ENCODE measurements around the gene PCDHA1. TPM values are rescaled to one million over a fixed set of nuclear protein-coding genes. Genes with fewer than 3 reads are reported as not detected.

PCDHA1 gene
- total RNA-seq, 2 donors from 2014 or later = not detected

DNA sequence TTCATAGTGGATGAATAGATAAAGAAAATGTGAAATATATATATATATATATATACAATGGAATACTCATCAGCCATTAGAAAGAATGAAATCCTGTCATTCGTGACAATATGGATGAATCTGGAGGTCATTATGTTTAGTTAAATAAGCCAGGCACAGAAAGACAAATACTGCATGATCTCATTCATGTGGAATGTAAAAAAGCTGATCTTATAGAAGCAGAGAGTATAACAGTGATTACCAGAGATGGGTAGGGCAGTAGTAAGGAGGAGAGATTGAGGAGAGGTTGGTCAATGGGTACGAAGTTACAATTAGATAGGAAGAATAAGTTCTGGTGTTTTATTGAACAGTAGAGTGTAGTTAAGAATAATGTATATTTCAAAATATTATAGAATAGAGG is 160.6 kb downstream of the PCDHA1 start:
- DNase-seq (no peak), ATAC-seq (no peak)
- H3K27me3 Mint-ChIP-seq = no peaks in the 10 kb centered on the region
- H3K9me3 ChIP-seq (ENCODE audit: control insufficient read depth, low read length, poor library complexity, severe bottlenecking) = peaks cover 4% of the 10 kb centered on the region
- no peaks in the 10 kb centered on the region for H3K4me1 Mint-ChIP-seq
- H3K27ac Mint-ChIP-seq = no peak overlapping the region
- H3K4me3 Mint-ChIP-seq = no peak overlapping the region
- H3K36me3 Mint-ChIP-seq (ENCODE audit: low read depth) = no peaks in the 10 kb centered on the region

DNA sequence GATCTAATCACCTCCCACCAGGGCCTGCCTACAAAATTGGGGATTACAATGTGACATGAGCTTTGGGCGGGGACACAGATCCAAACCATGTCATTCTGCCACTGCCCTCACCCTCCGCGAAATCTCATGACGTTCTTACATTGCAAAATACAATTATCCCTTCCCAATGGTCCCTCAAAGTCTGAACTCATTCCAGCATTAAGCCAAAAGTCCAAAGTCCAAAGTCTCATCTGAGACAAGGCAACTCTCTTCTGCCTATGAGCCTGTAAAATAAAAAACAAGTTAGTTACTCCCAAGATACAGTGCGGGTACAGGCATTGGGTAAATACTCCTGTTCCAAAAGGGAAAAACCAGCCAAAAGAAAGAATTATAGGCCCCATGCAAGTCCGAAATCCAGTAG is 165.7 kb downstream of the PCDHA1 start:
- Mint-ChIP-seq H3K4me1 (no peaks in the 10 kb centered on the region), H3K27ac (no peak overlapping the region), H3K27me3 (peaks cover 5% of the 10 kb centered on the region), H3K4me3 (no peak overlapping the region), H3K36me3 (ENCODE audit: low read depth) (no peaks in the 10 kb centered on the region)
- H3K9me3 ChIP-seq (ENCODE audit: control insufficient read depth, low read length, poor library complexity, severe bottlenecking) = no peaks in the 10 kb centered on the region
- DNase-seq (no peak), ATAC-seq (no peak)

DNA sequence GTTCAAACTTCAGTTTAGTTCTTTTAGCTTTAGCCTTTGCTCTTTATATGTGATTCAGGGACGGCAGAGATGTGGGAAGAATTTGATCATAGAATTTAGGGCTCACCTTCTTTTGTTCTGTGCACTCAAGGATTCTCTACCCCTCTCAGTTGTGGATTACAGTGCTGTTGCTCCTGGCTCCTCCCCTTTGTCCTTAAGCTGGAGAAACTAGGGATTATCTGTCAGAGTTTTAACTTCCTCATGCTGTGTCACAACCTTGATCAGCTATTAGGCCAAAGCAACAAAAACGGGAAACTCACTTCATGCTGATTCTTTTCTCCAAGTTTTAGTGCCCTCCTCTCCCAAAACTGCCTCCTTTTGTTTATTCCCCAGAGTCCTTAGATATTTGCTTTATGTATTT is 167.3 kb downstream of the PCDHA1 start:
- DNase-seq (no peak), ATAC-seq (no peak)
- no peak overlapping the region for H3K4me3 Mint-ChIP-seq
- no peaks in the 10 kb centered on the region for H3K36me3 Mint-ChIP-seq (ENCODE audit: low read depth)
- peaks cover 5% of the 10 kb centered on the region for H3K27me3 Mint-ChIP-seq
- H3K27ac Mint-ChIP-seq = no peak overlapping the region
- no peaks in the 10 kb centered on the region for H3K9me3 ChIP-seq (ENCODE audit: control insufficient read depth, low read length, poor library complexity, severe bottlenecking)
- H3K4me1 Mint-ChIP-seq = no peaks in the 10 kb centered on the region

DNA sequence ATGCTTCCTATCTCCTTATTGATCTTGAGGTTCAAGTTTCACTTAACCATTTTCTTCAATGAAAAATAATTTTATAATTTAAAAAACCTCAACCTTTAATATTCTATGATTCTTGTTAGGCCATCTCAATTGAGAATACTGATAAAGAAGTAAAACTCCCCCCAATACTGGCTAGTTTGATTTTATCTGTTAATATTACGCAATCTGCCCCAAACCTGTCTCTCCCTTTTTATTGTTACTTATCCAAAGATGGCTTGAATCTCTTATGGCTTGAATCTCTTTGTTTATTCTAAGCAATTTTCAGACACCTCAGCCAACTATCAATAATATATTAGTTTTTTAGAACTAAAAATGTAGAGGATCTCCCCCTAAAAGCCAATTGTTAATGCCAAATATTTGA is 176.2 kb downstream of the PCDHA1 start:
- Mint-ChIP-seq H3K36me3 (ENCODE audit: low read depth) (peaks cover 2% of the 10 kb centered on the region), H3K27me3 (peaks cover 39% of the 10 kb centered on the region), H3K4me1 (peaks cover 2% of the 10 kb centered on the region), H3K4me3 (no peak overlapping the region), H3K27ac (no peak overlapping the region)
- ATAC-seq (no peak), DNase-seq (no peak)
- no peaks in the 10 kb centered on the region for H3K9me3 ChIP-seq (ENCODE audit: control insufficient read depth, low read length, poor library complexity, severe bottlenecking)

DNA sequence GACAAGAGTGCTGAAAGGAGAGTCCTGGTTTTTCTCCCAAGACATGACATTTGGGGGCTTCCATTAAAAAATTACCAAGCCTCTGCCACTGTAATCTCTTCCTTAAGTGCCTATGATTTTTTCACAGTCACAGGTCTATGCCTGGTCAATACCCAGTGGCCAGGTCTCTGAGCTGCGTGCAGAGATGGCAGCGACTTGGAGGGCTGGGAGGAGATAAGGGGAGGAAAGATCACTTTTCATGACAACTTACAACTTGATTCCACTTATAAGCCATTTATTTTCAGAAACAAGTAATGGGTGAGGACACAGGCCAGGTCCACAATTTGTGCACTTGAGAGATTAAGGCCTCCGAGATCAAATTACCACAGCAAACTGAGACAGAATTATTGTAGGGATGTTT is 178.4 kb downstream of the PCDHA1 start:
- no peak overlapping the region for H3K27ac Mint-ChIP-seq
- DNase-seq = no peak
- H3K27me3 Mint-ChIP-seq = peaks cover 57% of the 10 kb centered on the region
- no peaks in the 10 kb centered on the region for H3K9me3 ChIP-seq (ENCODE audit: control insufficient read depth, low read length, poor library complexity, severe bottlenecking)
- H3K4me3 Mint-ChIP-seq = no peak overlapping the region
- no peak for ATAC-seq
- H3K36me3 Mint-ChIP-seq (ENCODE audit: low read depth) = peaks cover 2% of the 10 kb centered on the region
- peaks cover 2% of the 10 kb centered on the region for H3K4me1 Mint-ChIP-seq

DNA sequence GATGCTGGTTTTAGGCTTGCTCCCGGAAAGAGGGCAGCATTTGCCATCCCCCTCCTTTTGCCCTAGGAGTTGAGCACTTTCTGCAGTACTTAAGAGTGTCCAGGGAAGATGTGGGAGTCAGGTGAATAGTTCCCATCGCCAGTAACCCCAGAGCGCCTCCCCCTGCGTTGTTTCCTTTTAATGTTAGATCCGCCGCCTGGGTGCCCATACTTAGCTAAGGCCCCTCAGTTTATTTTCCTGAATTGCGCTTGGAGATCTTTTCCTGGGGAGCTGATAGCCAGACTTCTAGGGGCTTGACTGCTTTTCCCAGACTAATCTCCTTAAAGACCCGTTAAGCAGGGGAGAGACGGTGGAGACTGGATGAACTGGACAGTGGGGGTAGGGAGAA is 180.0 kb downstream of the PCDHA1 start:
- peaks cover 5% of the 10 kb centered on the region for H3K4me1 Mint-ChIP-seq
- H3K27me3 Mint-ChIP-seq = peaks cover 64% of the 10 kb centered on the region
- peaks cover 2% of the 10 kb centered on the region for H3K36me3 Mint-ChIP-seq (ENCODE audit: low read depth)
- no peak for DNase-seq
- no peaks in the 10 kb centered on the region for H3K9me3 ChIP-seq (ENCODE audit: control insufficient read depth, low read length, poor library complexity, severe bottlenecking)
- peak overlapping the region; percentile 64 for H3K4me3 Mint-ChIP-seq
- no peak for ATAC-seq
- no peak overlapping the region for H3K27ac Mint-ChIP-seq

DNA sequence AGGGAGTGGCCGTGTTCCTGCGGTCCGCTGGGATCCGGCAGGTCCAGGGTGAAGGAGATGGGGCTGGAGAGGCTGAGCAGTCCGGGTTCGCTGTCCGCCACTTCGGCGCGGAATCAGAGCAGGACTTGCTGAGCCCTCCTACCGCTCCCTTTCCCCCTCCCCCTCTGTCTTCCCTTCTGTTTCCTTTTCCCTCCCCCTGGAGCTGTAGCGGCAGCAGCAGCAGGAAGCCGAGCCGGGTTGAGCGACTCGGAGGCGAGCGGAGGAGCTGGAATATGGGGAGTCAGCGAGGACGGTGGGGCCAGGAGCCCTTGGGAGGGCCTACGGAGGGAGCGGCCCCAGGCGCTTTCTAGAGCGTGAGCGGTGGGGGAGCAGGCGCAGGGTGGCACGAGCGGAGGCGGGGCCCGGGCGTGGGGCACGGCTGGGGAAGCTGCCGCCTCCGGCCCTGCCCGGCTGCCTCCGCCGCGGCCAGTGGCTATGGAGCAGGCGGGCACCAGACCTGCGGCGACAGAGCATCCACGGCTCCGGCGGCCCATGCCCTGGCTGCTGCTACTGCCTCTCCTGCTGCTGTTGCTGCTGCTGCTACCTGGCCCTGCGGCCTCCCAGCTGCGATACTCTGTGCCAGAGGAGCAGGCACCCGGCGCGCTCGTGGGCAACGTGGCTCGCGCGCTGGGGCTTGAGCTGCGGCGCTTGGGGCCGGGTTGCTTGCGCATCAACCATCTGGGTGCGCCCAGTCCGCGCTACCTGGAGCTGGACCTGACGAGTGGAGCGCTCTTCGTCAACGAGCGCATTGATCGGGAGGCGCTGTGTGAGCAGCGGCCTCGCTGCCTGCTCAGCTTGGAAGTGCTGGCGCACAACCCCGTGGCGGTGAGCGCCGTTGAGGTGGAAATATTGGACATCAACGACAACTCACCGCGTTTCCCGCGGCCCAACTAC is 180.6 kb downstream of the PCDHA1 start, which contains the start of gene PCDHAC2:
PCDHAC2 (plus strand) TSS at position 184 of the 933 bp plus-strand sequence; CDS start at position 475, 291 bp downstream.
- no peaks in the 10 kb centered on the region for H3K9me3 ChIP-seq (ENCODE audit: control insufficient read depth, low read length, poor library complexity, severe bottlenecking)
- Mint-ChIP-seq H3K27me3 (peaks cover 65% of the 10 kb centered on the region), H3K36me3 (ENCODE audit: low read depth) (peaks cover 2% of the 10 kb centered on the region), H3K4me1 (peaks cover 5% of the 10 kb centered on the region), H3K4me3 (peak within 1 kb of the TSS; percentile 64), H3K27ac (no peak within 1 kb of the TSS)
- ATAC-seq (no peak), DNase-seq (no peak)

DNA sequence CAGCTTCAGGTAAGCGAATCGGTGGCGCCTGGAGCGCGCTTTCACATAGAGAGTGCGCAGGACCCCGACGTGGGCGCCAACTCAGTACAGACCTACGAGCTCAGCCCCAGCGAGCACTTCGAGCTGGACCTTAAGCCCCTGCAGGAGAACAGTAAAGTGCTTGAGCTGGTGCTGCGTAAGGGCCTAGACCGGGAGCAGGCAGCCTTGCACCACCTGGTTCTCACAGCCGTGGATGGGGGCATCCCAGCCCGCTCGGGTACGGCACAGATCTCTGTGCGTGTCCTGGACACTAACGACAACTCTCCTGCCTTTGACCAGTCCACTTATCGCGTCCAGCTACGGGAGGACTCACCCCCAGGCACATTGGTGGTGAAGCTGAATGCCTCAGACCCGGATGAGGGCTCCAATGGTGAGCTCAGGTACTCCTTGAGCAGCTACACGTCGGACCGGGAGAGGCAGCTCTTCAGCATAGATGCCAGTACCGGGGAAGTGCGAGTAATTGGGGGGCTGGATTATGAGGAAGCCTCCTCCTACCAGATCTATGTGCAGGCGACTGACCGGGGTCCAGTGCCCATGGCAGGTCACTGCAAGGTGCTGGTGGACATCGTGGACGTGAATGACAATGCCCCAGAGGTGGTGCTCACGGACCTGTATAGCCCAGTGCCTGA is 181.4 kb downstream of the PCDHA1 start:
- Mint-ChIP-seq H3K27me3 (peaks cover 65% of the 10 kb centered on the region), H3K36me3 (ENCODE audit: low read depth) (peaks cover 2% of the 10 kb centered on the region), H3K4me3 (peak overlapping the region; percentile 19), H3K27ac (no peak overlapping the region), H3K4me1 (peaks cover 5% of the 10 kb centered on the region)
- ATAC-seq = no peak
- no peaks in the 10 kb centered on the region for H3K9me3 ChIP-seq (ENCODE audit: control insufficient read depth, low read length, poor library complexity, severe bottlenecking)
- no peak for DNase-seq

DNA sequence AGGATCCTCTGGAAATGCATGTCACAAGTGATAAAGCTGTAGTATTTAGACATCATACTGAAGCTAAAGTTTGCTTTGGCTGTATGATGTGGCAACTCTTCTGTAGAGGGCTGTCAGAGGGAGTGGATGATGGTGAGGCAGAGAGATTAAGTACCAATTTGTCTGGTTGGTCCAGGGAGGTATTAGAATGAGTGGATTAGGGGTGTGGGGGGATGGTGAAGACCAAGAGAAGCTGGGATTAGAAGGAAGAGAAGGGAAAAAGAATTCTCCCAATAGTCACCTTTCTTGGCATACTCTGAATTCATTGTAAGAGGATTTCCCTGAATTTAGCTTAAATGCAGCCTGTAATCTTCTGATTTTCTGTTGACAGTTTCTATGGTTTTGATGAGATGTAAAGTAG is 183.9 kb downstream of the PCDHA1 start:
- Mint-ChIP-seq H3K27me3 (peaks cover 51% of the 10 kb centered on the region), H3K4me3 (no peak overlapping the region), H3K27ac (no peak overlapping the region), H3K36me3 (ENCODE audit: low read depth) (peaks cover 2% of the 10 kb centered on the region), H3K4me1 (peaks cover 5% of the 10 kb centered on the region)
- H3K9me3 ChIP-seq (ENCODE audit: control insufficient read depth, low read length, poor library complexity, severe bottlenecking) = no peaks in the 10 kb centered on the region
- no peak for DNase-seq
- ATAC-seq = no peak

DNA sequence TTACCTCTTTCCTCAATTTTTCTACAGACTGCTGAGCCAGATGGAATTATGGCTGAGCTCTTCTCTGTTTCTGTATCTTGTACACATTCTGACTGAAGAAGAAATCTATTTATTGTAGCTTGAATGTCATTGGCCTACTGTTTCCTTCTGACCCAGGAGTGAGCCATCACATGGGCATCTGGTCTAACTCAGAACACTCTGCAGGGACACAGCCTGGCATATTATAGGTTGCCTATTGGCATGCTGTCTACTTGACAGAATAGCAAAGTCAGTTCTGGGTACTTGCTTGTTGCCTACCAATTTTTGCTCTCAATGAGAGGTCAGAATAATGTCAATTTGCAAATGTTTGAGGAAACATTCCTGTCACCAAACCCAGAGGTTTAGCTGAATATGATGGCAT is 187.6 kb downstream of the PCDHA1 start:
- Mint-ChIP-seq H3K4me3 (no peak overlapping the region), H3K27ac (no peak overlapping the region), H3K4me1 (peaks cover 2% of the 10 kb centered on the region), H3K36me3 (ENCODE audit: low read depth) (no peaks in the 10 kb centered on the region), H3K27me3 (peaks cover 34% of the 10 kb centered on the region)
- ATAC-seq (no peak), DNase-seq (no peak)
- no peaks in the 10 kb centered on the region for H3K9me3 ChIP-seq (ENCODE audit: control insufficient read depth, low read length, poor library complexity, severe bottlenecking)

DNA sequence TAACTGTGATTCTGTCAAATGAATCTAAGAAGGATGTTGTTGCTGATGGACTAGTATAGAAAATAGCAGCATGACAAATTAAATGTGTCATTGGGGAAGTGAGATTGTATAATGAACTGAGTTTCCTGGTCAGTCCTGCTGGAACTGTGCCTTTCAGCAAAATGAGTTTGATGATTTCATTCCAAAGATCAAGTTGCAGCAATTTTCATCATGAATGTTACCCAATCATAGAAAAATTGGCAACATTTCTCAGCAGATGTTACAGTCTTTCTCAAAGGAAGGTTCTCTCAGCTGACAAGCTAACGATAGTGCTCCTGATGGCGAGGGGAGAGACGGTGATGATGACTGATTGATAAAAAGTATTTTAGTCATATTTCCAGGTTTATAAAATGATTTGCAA is 191.1 kb downstream of the PCDHA1 start:
- Mint-ChIP-seq H3K4me3 (no peak overlapping the region), H3K4me1 (no peaks in the 10 kb centered on the region), H3K36me3 (ENCODE audit: low read depth) (no peaks in the 10 kb centered on the region), H3K27me3 (peaks cover 12% of the 10 kb centered on the region), H3K27ac (no peak overlapping the region)
- ATAC-seq (no peak), DNase-seq (no peak)
- no peaks in the 10 kb centered on the region for H3K9me3 ChIP-seq (ENCODE audit: control insufficient read depth, low read length, poor library complexity, severe bottlenecking)

DNA sequence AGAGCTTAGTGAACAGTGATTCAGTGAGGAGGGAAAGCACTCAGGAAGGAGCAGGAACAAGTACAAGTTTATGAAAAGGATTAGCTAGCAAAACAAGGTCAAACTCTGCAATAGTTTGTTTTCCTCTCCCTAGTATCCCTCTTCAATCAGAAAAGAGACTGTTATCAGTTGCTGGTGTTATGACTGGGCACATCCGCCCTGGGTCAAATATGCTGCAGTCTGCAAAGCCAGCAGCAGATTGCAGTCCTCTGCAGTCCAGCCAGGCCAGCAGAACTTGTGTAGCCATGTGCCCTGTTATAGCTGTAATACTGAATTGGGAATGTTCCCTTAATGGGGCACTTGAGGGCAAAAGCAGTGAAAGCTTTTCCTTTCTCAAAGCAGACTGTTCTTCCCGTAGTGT is 192.3 kb downstream of the PCDHA1 start:
- Mint-ChIP-seq H3K4me1 (no peaks in the 10 kb centered on the region), H3K27me3 (peaks cover 12% of the 10 kb centered on the region)
- no peak for ATAC-seq

DNA sequence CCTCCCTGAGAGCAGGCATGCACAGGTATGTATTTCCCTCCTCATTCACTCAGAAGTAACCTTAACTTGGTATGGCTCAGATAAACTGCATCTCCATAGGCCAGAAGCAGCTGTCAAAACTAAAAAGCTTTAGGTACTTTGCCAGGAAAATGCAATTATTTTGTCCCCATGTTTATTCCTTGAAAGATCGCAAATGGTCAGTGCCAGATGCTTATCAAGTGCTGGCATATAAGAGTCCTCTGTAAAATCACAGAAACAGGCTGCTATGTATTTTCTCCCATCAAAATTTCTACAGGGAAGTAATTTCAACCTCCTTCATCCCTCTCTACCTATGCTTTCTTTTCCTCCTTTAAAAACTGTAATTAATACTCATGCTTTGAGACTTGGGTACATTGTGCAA is 193.0 kb downstream of the PCDHA1 start:
- ATAC-seq (no peak), DNase-seq (no peak)
- peaks cover 12% of the 10 kb centered on the region for H3K27me3 Mint-ChIP-seq
- no peak overlapping the region for H3K27ac Mint-ChIP-seq
- H3K36me3 Mint-ChIP-seq (ENCODE audit: low read depth) = no peaks in the 10 kb centered on the region
- no peaks in the 10 kb centered on the region for H3K4me1 Mint-ChIP-seq
- no peak overlapping the region for H3K4me3 Mint-ChIP-seq
- no peaks in the 10 kb centered on the region for H3K9me3 ChIP-seq (ENCODE audit: control insufficient read depth, low read length, poor library complexity, severe bottlenecking)

More for the DNA sequence above, 192.3 kb downstream of the PCDHA1 start:
- Mint-ChIP-seq H3K36me3 (ENCODE audit: low read depth) (no peaks in the 10 kb centered on the region), H3K27ac (no peak overlapping the region), H3K4me3 (no peak overlapping the region)
- no peaks in the 10 kb centered on the region for H3K9me3 ChIP-seq (ENCODE audit: control insufficient read depth, low read length, poor library complexity, severe bottlenecking)
- DNase-seq = no peak

Measured in T-helper 17 cell (primary cell).